ENCODE measurements around the gene SPATA32. TPM values are rescaled to one million over a fixed set of nuclear protein-coding genes. Genes with fewer than 3 reads are reported as not detected.
A peak's percentile ranks its signal among the peaks of the same experiment; 100 is the strongest.
"Not testable (repeated sequence)": the region's sequence is repeated elsewhere in the genome, so short reads cannot be mapped to it uniquely, and the experiment has no call there.

The SPATA32 gene
- total RNA-seq, 1 donor from 2014 or later, result not detected

DNA sequence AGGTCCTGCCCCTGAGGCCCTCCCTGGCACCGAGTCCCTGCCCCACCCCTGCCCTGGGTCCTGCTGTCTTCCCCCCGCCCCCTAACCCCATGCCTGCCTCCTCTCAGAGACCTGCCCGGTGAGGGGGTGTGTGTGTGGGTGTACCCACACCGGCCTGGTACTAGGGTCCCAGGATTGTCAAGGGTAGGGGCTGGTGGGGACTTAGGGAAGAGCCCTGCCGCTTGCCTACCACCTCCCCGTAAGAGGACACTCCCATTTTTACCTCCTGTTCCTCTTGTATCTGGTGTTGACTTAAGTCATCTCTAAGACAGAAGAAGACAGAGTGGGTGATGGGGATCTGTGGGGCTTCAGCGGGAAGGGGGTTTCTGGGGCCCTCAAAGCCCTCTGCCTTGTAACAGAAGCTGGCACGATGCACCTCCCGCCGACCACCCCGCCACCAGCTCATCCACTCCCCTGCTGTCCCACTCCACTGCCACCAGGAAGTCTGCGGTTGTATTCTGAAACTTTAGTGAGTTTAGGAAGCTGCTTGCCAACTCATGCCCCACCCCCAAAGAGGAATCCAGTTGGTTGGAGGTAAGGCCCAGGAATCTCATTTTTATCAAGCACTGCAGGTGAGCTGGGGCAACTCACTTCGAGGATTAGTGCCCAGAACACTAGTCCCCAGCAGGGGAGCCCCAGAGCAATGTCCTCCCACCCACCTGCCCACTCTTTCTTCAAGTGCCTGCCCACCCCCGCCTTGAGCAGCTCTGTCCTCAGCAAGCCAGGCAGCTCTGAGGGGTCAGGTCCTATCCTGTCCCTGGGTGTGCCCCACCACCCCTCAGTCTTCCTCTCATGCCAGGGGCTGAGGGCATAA lies 5.6 kb downstream of the SPATA32 start:
- DNase-seq (ENCODE audit: low spot score), result no peak
- TF ChIP-seq, protein P1, sequence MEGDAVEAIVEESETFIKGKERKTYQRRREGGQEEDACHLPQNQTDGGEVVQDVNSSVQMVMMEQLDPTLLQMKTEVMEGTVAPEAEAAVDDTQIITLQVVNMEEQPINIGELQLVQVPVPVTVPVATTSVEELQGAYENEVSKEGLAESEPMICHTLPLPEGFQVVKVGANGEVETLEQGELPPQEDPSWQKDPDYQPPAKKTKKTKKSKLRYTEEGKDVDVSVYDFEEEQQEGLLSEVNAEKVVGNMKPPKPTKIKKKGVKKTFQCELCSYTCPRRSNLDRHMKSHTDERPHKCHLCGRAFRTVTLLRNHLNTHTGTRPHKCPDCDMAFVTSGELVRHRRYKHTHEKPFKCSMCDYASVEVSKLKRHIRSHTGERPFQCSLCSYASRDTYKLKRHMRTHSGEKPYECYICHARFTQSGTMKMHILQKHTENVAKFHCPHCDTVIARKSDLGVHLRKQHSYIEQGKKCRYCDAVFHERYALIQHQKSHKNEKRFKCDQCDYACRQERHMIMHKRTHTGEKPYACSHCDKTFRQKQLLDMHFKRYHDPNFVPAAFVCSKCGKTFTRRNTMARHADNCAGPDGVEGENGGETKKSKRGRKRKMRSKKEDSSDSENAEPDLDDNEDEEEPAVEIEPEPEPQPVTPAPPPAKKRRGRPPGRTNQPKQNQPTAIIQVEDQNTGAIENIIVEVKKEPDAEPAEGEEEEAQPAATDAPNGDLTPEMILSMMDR (IDR thresholded peaks at IDR 0.05), result peak; percentile 29
- no peaks in the 10 kb centered on the region for H3K9me3 Mint-ChIP-seq (ENCODE audit: low read depth)
- no peaks in the 10 kb centered on the region for H3K36me3 Mint-ChIP-seq (ENCODE audit: low read depth)
- peaks cover 2% of the 10 kb centered on the region for H3K4me1 Mint-ChIP-seq (ENCODE audit: low read depth)
- no peak overlapping the region for H3K4me3 Mint-ChIP-seq (ENCODE audit: unreplicated experiment)
- no peak overlapping the region for H3K27ac Mint-ChIP-seq (ENCODE audit: unreplicated experiment)
- H3K27me3 Mint-ChIP-seq (ENCODE audit: low read depth), result peaks cover 2% of the 10 kb centered on the region

DNA sequence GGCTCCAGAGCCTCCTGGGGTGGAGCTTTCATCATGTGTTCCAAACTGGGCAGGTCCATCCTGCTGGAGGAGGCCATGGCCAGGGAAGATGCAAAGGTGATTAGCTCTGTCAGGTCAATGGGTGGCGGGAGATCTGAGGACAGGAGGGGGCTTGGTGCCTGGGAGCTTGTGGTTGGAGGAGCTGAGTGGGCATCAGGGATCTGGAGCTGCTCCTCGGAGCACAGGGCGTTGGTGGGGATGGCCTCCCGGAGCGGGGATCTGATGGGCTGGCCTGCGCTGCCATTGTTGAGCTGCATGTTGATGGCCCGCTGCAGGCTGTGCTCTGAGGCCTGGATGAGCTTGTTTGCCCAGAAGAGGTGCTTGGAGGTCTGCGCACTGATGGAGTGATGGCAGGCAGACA lies 6.5 kb downstream of the SPATA32 start:
- Mint-ChIP-seq H3K27me3 (ENCODE audit: low read depth) (peaks cover 2% of the 10 kb centered on the region), H3K27ac (ENCODE audit: unreplicated experiment) (no peak overlapping the region), H3K4me3 (ENCODE audit: unreplicated experiment) (no peak overlapping the region)

DNA sequence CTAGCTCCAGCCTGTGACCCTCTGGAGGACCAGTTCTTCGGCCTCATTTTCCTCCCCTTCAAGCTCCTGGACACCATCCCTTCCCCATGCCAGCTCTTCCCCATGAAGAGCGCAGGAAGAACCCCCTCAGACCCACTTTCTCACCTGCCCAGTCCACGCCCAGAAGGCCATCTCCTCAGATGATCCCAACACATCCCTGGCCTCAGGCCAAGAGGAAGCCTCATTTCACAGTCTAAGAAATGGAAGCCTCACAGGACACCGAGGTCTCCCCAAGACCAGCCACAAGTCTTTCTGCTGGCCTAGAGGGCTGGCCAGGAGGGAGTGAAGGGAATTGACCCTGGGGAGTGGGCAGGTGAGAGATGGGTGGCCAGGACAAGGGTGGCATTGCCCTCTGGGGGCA lies 8.0 kb downstream of the SPATA32 start:
- Mint-ChIP-seq H3K27ac (ENCODE audit: unreplicated experiment) (no peak overlapping the region), H3K9me3 (ENCODE audit: low read depth) (no peaks in the 10 kb centered on the region), H3K36me3 (ENCODE audit: low read depth) (no peaks in the 10 kb centered on the region), H3K4me1 (ENCODE audit: low read depth) (peaks cover 2% of the 10 kb centered on the region), H3K27me3 (ENCODE audit: low read depth) (peaks cover 2% of the 10 kb centered on the region), H3K4me3 (ENCODE audit: unreplicated experiment) (no peak overlapping the region)
- TF ChIP-seq, protein P1 (IDR thresholded peaks at IDR 0.05), result no peak
- DNase-seq (ENCODE audit: low spot score), result no peak

More for the DNA sequence above, 6.5 kb downstream of the SPATA32 start:
- TF ChIP-seq, protein P1 (IDR thresholded peaks at IDR 0.05), result no peak
- no peaks in the 10 kb centered on the region for H3K36me3 Mint-ChIP-seq (ENCODE audit: low read depth)
- H3K9me3 Mint-ChIP-seq (ENCODE audit: low read depth), result no peaks in the 10 kb centered on the region
- no peak for DNase-seq (ENCODE audit: low spot score)
- H3K4me1 Mint-ChIP-seq (ENCODE audit: low read depth), result peaks cover 2% of the 10 kb centered on the region

DNA sequence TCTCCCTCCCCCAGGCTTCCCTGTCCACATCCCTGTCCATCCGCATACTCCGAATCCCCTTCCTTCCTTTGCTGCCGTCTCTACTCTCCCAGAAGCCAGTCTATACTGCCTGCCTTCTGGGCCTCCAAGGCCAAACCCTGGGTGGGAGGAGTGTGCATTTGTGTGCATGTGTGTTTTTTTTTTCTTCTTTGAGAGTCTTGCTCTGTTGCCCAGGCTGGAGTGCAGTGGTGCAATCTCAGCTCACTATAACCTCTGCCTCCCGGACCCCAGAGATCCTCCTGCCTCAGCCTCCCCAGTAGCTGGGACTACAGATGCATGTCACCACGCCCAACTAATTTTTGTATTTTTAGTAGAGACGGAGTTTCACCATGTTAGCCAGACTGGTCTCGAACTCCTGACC lies 8.7 kb downstream of the SPATA32 start:
- not testable (repeated sequence) for H3K36me3 Mint-ChIP-seq (ENCODE audit: low read depth); H3K27ac Mint-ChIP-seq (ENCODE audit: unreplicated experiment); H3K27me3 Mint-ChIP-seq (ENCODE audit: low read depth); DNase-seq (ENCODE audit: low spot score); H3K4me3 Mint-ChIP-seq (ENCODE audit: unreplicated experiment); H3K4me1 Mint-ChIP-seq (ENCODE audit: low read depth); H3K9me3 Mint-ChIP-seq (ENCODE audit: low read depth)

DNA sequence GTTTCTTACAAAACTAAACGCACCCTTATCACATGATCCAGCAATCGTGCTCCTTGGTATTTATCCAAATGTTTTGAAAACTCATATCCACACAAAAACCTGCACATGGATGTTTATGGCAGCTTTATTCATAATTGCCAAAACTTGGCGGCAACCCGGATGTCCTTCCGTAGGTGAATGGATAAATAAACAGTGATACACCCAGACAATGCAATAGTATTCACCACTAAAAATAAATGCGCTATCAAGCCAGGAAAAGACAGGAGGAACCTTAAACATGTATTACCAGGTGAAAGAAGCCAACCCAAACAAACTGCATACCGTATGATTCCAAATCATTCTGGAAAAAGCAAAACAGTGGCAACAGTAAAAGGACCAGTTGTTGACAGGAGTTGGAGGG lies 10.0 kb downstream of the SPATA32 start:
- TF ChIP-seq, protein P1 (IDR thresholded peaks at IDR 0.05), result no peak
- Mint-ChIP-seq H3K27me3 (ENCODE audit: low read depth) (no peaks in the 10 kb centered on the region), H3K36me3 (ENCODE audit: low read depth) (no peaks in the 10 kb centered on the region), H3K9me3 (ENCODE audit: low read depth) (no peaks in the 10 kb centered on the region), H3K27ac (ENCODE audit: unreplicated experiment) (no peak overlapping the region), H3K4me3 (ENCODE audit: unreplicated experiment) (no peak overlapping the region), H3K4me1 (ENCODE audit: low read depth) (peaks cover 10% of the 10 kb centered on the region)
- no peak for DNase-seq (ENCODE audit: low spot score)

All from chondrocyte (in vitro differentiated cells).